RWPE2 (cell line): ENCODE data around the gene DISP2.
A peak's percentile ranks its signal among the peaks of the same experiment; 100 is the strongest.

Experiments used
- ATAC-seq: fragments of 200-7000 bp; cut with Tn5 transposase; 3 replicates; pipeline ENCODE4 v1.9.1; 2021; ENCODE audit warnings: low read depth
- DNase-seq: peaks from one replicate; pipeline ENCODE4 v3.0.0-alpha.2; 2020; ENCODE audit warnings: low spot score
- H3K27ac ChIP-seq: fragments of 450-650 bp; 2 replicates; pipeline ENCODE4 v1.5.1; 2017; ENCODE audit warnings: mild to moderate bottlenecking; ENCODE audit not compliant: poor library complexity, severe bottlenecking
- H3K27me3 ChIP-seq: fragments of 250-450 bp; sonication (Bioruptor Pico); 2 replicates; pipeline ENCODE4 v1.5.1; 2021; ENCODE audit warnings: mild to moderate bottlenecking, moderate library complexity; ENCODE audit not compliant: insufficient read depth, poor library complexity, severe bottlenecking
- H3K36me3 ChIP-seq: fragments of 250-450 bp; sonication (Bioruptor Pico); 2 replicates; pipeline ENCODE4 v1.5.1; 2020; ENCODE audit warnings: low read depth, mild to moderate bottlenecking, moderate library complexity
- H3K4me1 ChIP-seq: fragments of 250-450 bp; sonication (Bioruptor Pico); 2 replicates; pipeline ENCODE4 v1.5.1; 2021; ENCODE audit warnings: mild to moderate bottlenecking, moderate library complexity; ENCODE audit not compliant: insufficient read depth, poor library complexity, severe bottlenecking
- H3K4me3 ChIP-seq: fragments of 250-450 bp; sonication (Bioruptor Pico); 2 replicates; pipeline ENCODE4 v1.5.1; 2021; ENCODE audit warnings: mild to moderate bottlenecking, moderate library complexity; ENCODE audit not compliant: severe bottlenecking
- H3K9me3 ChIP-seq: fragments of 250-450 bp; sonication (Bioruptor Pico); 2 replicates; pipeline ENCODE4 v1.5.1; 2021; ENCODE audit warnings: mild to moderate bottlenecking, moderate library complexity; ENCODE audit not compliant: severe bottlenecking
- TF ChIP-seq, protein P1 (sequence below): fragments of 450-650 bp; IDR thresholded peaks from one replicate; pipeline ENCODE4 v1.5.1; 2017; ENCODE audit warnings: mild to moderate bottlenecking, moderate library complexity; ENCODE audit not compliant: poor library complexity, severe bottlenecking

Gene DISP2

DNA sequence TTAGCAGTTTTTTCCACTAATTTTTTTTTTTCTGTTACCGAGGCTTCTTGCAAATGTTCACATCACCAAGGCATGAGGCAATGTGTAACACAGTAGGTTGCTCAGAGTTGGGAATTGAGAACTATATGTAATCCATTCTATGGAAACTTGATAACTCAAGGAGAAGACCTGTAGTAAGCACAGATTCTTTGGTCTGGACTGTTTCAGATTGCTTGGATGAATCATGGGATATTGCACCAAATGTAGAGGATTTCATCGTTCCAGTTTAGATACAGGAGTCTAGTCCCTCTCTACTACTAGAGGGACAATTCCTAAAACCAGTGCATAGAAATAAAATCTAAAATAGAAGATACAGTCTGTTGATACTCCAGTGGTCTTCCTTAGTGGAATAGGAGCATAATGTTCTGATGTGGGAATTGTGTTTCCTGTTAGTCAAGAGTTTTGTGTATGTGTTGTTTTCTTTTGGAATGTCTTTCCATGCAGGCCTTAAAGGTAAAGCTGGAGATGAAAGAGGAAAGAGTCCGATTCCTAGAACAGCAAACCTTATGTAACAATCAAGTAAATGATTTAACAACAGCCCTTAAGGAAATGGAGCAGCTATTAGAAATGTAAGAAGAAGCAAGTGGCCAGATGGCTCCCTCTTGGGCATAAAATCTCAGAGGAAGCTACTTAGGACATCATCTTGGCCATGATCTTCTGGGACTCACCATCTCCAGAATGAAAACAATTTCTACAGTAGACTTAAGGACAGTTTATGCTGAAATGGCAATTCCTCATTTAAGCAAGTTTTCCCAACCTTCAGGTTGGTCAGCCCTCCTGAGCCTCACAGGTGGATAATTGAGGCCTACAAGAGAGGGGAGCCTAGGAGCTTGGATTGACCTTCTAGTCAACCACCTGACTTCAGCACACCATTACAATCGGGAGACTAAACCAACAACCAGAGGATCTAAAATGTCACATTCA is 35.2 kb downstream of the DISP2 start:
- peaks cover 70% of the 10 kb centered on the region for H3K36me3 ChIP-seq
- no peak overlapping the region for H3K4me3 ChIP-seq
- ATAC-seq (peak; percentile 13; the same call in 1 of the 3 replicates), DNase-seq (no peak)
- H3K4me1 ChIP-seq: no peaks in the 10 kb centered on the region
- no peaks in the 10 kb centered on the region for H3K27me3 ChIP-seq
- no peak overlapping the region for H3K27ac ChIP-seq
- no peaks in the 10 kb centered on the region for H3K9me3 ChIP-seq
- TF ChIP-seq, protein P1, sequence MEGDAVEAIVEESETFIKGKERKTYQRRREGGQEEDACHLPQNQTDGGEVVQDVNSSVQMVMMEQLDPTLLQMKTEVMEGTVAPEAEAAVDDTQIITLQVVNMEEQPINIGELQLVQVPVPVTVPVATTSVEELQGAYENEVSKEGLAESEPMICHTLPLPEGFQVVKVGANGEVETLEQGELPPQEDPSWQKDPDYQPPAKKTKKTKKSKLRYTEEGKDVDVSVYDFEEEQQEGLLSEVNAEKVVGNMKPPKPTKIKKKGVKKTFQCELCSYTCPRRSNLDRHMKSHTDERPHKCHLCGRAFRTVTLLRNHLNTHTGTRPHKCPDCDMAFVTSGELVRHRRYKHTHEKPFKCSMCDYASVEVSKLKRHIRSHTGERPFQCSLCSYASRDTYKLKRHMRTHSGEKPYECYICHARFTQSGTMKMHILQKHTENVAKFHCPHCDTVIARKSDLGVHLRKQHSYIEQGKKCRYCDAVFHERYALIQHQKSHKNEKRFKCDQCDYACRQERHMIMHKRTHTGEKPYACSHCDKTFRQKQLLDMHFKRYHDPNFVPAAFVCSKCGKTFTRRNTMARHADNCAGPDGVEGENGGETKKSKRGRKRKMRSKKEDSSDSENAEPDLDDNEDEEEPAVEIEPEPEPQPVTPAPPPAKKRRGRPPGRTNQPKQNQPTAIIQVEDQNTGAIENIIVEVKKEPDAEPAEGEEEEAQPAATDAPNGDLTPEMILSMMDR: no peak

DNA sequence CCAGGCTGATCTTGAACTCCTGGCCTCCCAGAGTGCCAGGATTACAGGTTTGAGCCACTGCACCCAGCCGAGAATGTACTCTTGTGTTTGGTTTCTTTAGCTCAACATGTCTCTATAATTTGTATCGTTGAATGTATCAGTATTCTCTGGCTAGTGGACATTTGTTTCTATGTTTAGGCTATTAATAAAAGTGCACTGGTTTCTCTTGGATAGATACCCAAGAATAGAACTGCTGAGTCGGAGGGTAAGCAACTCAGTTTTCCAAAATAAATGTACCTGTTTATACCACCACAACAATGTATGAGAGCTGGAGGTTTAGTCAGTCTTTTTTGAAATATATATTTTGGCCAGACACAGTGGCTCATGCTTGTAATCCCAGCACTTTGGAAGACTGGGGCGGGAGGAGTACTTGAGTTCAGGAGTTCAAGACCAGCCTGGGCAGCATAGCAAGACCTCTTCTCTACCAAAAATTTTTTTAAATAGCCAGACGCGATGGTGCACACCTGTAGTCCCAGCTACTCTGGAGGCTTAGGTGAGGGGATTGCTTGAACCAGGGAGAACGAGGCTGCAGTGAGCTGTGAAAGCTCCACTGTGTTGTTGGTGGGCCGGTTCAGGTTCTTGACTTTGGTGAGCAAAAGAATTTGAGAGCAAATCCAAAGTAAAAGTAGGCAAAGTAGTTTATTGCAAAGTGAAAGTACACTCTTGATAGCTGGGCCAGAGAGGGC is 39.8 kb downstream of the DISP2 start:
- TF ChIP-seq, protein P1: no peak
- H3K36me3 ChIP-seq: peaks cover 24% of the 10 kb centered on the region
- ATAC-seq: peak; percentile 7; the same call in 1 of the 3 replicates
- no peak overlapping the region for H3K4me3 ChIP-seq
- H3K4me1 ChIP-seq: no peaks in the 10 kb centered on the region
- no peak overlapping the region for H3K27ac ChIP-seq
- no peak for DNase-seq
- no peaks in the 10 kb centered on the region for H3K9me3 ChIP-seq
- H3K27me3 ChIP-seq: no peaks in the 10 kb centered on the region

DNA sequence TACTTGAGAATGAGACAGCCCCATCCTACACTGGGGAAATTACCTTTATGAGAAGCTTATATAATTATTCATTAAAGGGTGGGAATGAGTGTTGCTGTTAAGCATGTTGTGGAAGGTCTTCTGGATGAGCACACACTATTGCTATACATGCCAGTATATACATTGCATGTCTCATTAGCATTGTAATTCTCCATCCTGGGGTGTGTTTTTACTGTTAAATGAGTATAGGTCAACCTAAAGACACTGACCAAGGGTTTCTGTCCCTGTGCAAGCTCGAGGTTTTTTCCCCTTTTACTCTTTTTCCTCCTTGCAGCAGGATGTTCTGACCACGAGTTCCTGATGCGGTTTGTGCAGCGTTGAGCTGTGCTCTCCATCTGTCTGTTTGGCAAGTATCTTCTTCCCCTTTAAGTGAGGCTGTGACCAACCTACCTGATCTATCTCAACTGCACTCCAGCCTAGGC is 40.4 kb downstream of the DISP2 start:
- Histone ChIP-seq H3K4me1 (no peaks in the 10 kb centered on the region), H3K27me3 (no peaks in the 10 kb centered on the region), H3K9me3 (no peaks in the 10 kb centered on the region), H3K36me3 (peaks cover 18% of the 10 kb centered on the region), H3K27ac (no peak overlapping the region), H3K4me3 (no peak overlapping the region)
- TF ChIP-seq, protein P1: no peak
- no peak for DNase-seq
- ATAC-seq: peak; percentile 40

DNA sequence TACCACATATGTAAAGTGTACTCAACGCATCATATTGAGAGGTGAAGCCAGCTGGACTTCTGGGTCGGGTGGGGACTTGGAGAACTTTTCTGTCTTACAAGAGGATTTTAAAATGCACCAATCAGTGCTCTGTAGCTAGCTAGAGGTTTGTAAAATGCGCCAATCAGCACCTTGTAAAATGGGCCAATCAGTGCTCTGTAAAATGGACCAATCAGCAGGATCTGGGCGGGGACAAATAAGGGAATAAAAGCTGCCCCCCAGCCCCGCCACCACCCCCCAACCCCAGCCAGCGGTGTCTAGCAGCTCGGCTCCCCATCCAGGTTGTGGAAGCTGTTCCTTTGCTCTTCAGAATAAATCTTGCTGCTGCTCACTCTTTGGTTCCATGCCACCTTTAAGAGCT is 41.4 kb downstream of the DISP2 start:
- no peak overlapping the region for H3K4me3 ChIP-seq
- no peak overlapping the region for H3K27ac ChIP-seq
- H3K27me3 ChIP-seq: no peaks in the 10 kb centered on the region
- H3K36me3 ChIP-seq: peaks cover 9% of the 10 kb centered on the region
- ATAC-seq (no peak), DNase-seq (no peak)
- no peaks in the 10 kb centered on the region for H3K9me3 ChIP-seq
- TF ChIP-seq, protein P1: no peak
- peaks cover 2% of the 10 kb centered on the region for H3K4me1 ChIP-seq
